HG03025 (cell line): Measurements from ENCODE around the gene TEX13A.
"Not testable (repeated sequence)": the region's sequence is repeated elsewhere in the genome, so short reads cannot be mapped to it uniquely, and the experiment has no call there.

Experiments
- ATAC-seq: cut with Tn5 transposase; IDR thresholded peaks from one replicate; pipeline ENCODE4 v1.9.1; 2021; ENCODE audit warnings: mild to moderate bottlenecking, moderate library complexity; ENCODE audit not compliant: unreplicated experiment, low FRiP score

Gene TEX13A

GRCh38 chrX:105220636-105221035 is at the start of gene TEX13A:
TSS of gene TEX13A (minus strand) at chrX:105220694. CDS start at chrX:105220397, 297 bp downstream.
- ATAC-seq = no peak

- ATAC-seq = no peak
These were observed 48.9 kb upstream of the TEX13A start for GRCh38 chrX:105269386-105269785.

- ATAC-seq = no peak
These were observed 46.7 kb upstream of the TEX13A start for GRCh38 chrX:105267167-105267566.

GRCh38 chrX:105266456-105266855 is 46.0 kb upstream of the TEX13A start:
- ATAC-seq = no peak

GRCh38 chrX:105265093-105265492 is 44.6 kb upstream of the TEX13A start:
- no peak for ATAC-seq

GRCh38 chrX:105263801-105264200 is 43.3 kb upstream of the TEX13A start:
- no peak for ATAC-seq

GRCh38 chrX:105263171-105263570 is 42.7 kb upstream of the TEX13A start:
- ATAC-seq = no peak

- no peak for ATAC-seq
These were observed 40.0 kb upstream of the TEX13A start for GRCh38 chrX:105260291-105261043.

- no peak for ATAC-seq
These were observed 20.6 kb upstream of the TEX13A start for GRCh38 chrX:105241056-105241455.

- ATAC-seq = not testable (repeated sequence)
These were observed 16.9 kb upstream of the TEX13A start for GRCh38 chrX:105237407-105237806.

GRCh38 chrX:105229146-105229545 is 8.7 kb upstream of the TEX13A start:
- no peak for ATAC-seq

GRCh38 chrX:105228602-105229001 is 8.1 kb upstream of the TEX13A start:
- ATAC-seq = no peak

GRCh38 chrX:105226499-105226898 is 6.0 kb upstream of the TEX13A start:
- ATAC-seq = no peak

GRCh38 chrX:105221374-105221773 is 880 bp upstream of the TEX13A start:
- ATAC-seq = no peak

GRCh38 chrX:105219454-105220401 is 766 bp downstream of the TEX13A start:
- ATAC-seq = no peak

GRCh38 chrX:105211066-105211575 is 9.4 kb downstream of the TEX13A start:
- ATAC-seq = no peak

- ATAC-seq = no peak
These were observed 10.2 kb downstream of the TEX13A start for GRCh38 chrX:105210258-105210657.

GRCh38 chrX:105209406-105209805 is 11.1 kb downstream of the TEX13A start:
- no peak for ATAC-seq

GRCh38 chrX:105191878-105192277 is 28.6 kb downstream of the TEX13A start:
- peak; percentile 71 for ATAC-seq

- ATAC-seq = no peak
These were observed 30.1 kb downstream of the TEX13A start for GRCh38 chrX:105190252-105190853.

- ATAC-seq = no peak
These were observed 31.4 kb downstream of the TEX13A start for GRCh38 chrX:105189093-105189492.
